Neural progenitor cell (in vitro differentiated cells): Measurements from ENCODE around the gene TRPC5OS.

Source experiments
- EZH2 ChIP-seq: fragments of 200-600 bp; sonication (generic); IDR thresholded peaks from 2 replicates; pipeline ENCODE4 v1.6.1; 2017; ENCODE audit warnings: antibody characterized with exemption, mild to moderate bottlenecking, moderate library complexity
- TF ChIP-seq, protein P1 (sequence below): fragments of 200-600 bp; sonication (generic); IDR thresholded peaks from 2 replicates; pipeline ENCODE4 v1.5.1; 2017; ENCODE audit warnings: antibody characterized with exemption, mild to moderate bottlenecking

DNA sequence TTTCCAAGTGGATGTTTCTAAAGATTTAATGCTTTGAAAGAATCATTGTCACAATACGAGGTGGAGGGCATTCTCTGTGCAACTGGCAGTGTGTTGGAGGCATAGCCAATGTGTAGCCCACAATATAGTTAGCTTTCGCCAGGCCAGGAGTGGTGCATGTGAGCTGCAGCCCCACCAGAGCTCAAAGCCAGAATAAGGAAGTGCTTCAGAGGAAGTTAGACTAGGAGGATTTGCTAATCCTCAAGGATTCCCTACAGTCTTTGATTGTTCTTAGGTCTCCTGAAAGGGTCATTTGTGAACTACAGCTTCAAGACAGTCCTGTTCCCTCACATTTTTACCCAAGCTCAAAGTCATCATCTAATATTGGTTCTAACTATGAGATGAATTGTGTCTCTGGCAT, 16.4 kb downstream of the TRPC5OS start:
- TF ChIP-seq, protein P1, sequence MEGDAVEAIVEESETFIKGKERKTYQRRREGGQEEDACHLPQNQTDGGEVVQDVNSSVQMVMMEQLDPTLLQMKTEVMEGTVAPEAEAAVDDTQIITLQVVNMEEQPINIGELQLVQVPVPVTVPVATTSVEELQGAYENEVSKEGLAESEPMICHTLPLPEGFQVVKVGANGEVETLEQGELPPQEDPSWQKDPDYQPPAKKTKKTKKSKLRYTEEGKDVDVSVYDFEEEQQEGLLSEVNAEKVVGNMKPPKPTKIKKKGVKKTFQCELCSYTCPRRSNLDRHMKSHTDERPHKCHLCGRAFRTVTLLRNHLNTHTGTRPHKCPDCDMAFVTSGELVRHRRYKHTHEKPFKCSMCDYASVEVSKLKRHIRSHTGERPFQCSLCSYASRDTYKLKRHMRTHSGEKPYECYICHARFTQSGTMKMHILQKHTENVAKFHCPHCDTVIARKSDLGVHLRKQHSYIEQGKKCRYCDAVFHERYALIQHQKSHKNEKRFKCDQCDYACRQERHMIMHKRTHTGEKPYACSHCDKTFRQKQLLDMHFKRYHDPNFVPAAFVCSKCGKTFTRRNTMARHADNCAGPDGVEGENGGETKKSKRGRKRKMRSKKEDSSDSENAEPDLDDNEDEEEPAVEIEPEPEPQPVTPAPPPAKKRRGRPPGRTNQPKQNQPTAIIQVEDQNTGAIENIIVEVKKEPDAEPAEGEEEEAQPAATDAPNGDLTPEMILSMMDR: no peak
- TF ChIP-seq EZH2: no peak
